ENCODE measurements around the gene ALDH4A1. TPM values are rescaled to one million over a fixed set of nuclear protein-coding genes. Genes with fewer than 3 reads are reported as not detected.

Gene ALDH4A1
- total and polyA plus RNA-seq, 9 of the 15 experiments (the other 6 are each of a cell fraction or from before 2014, with no cell fraction given): 0.27 to 31.4 (median 16.6) TPM

- TF ChIP-seq ZBTB40 (IDR thresholded peaks at IDR 0.05) (peak; percentile 68; the same call in 1 of the 2 replicates), ZBTB40 (CRISPR knock-in tag; IDR thresholded peaks at IDR 0.05) (no peak), RBBP5 (IDR thresholded peaks at IDR 0.05; ENCODE audit: borderline replicate concordance, insufficient read depth, low read length, poor library complexity, severe bottlenecking) (no peak), NR2C1 (IDR thresholded peaks at IDR 0.05) (no peak), NR2C1 (tag; IDR thresholded peaks at IDR 0.05) (peak; percentile 22; the same call in 1 of the 2 replicates), ZNF584 (CRISPR knock-in tag; IDR thresholded peaks at IDR 0.05; ENCODE audit: low read depth) (0 out of 2 replicates have a peak, but pooled peaks have one; percentile 68), ELK3 (CRISPR knock-in tag; IDR thresholded peaks at IDR 0.05) (no peak), ZNF780A (CRISPR knock-in tag; IDR thresholded peaks at IDR 0.05) (no peak), FOXM1 (IDR thresholded peaks at IDR 0.05; ENCODE audit: low read depth) (no peak), FOXM1 (CRISPR knock-in tag; IDR thresholded peaks at IDR 0.05; ENCODE audit: low read depth) (0 out of 2 replicates have a peak, but pooled peaks have one; percentile 21), CREM (IDR thresholded peaks at IDR 0.05; ENCODE audit: low read depth) (peak; percentile 60), VEZF1 (CRISPR knock-in tag; IDR thresholded peaks at IDR 0.05) (peak; percentile 66), SRSF7 (optimal IDR thresholded peaks at IDR 0.05; ENCODE audit: low read depth, low read length) (no peak), ZNF311 (CRISPR knock-in tag; IDR thresholded peaks at IDR 0.05) (no peak), ZBED1 (IDR thresholded peaks at IDR 0.05) (no peak), ZNF41 (CRISPR knock-in tag; conservative IDR thresholded peaks at IDR 0.05) (no peak)
Observed at GRCh38 chr1:18926315-18927081, 24.1 kb upstream of the ALDH4A1 start (continued).
